NCI-H1105 treated with DMSO at 0.1 percent for 48 hours (cell line): ENCODE data around the gene LILRA1.
"Not testable (repeated sequence)": the region's sequence is repeated elsewhere in the genome, so short reads cannot be mapped to it uniquely, and the experiment has no call there.

Experiments used
- DNase-seq: peaks from one replicate; lab custom pipeline; 2025; lab: John Stamatoyannopoulos, UW

Gene LILRA1

GRCh38 chr19:54577334-54577733 lies 16.1 kb upstream of the LILRA1 start:
- no peak for DNase-seq

- DNase-seq = not testable (repeated sequence)
These were observed 15.2 kb upstream of the LILRA1 start for GRCh38 chr19:54578268-54578667.

GRCh38 chr19:54586397-54586796 lies 7.0 kb upstream of the LILRA1 start:
- no peak for DNase-seq

- DNase-seq = no peak
These were observed 6.4 kb upstream of the LILRA1 start for GRCh38 chr19:54587026-54587425.

- DNase-seq = not testable (repeated sequence)
These were observed 647 bp downstream of the LILRA1 start for GRCh38 chr19:54593931-54594626.

GRCh38 chr19:54594737-54595136 lies 1.3 kb downstream of the LILRA1 start:
- DNase-seq = no peak

- DNase-seq = not testable (repeated sequence)
These were observed 2.4 kb downstream of the LILRA1 start for GRCh38 chr19:54595680-54596436.

GRCh38 chr19:54600212-54600611 lies 6.8 kb downstream of the LILRA1 start:
- no peak for DNase-seq

- DNase-seq = no peak
These were observed 12.8 kb downstream of the LILRA1 start for GRCh38 chr19:54606230-54606629.

- DNase-seq = no peak
These were observed 13.7 kb downstream of the LILRA1 start for GRCh38 chr19:54606891-54607784.

GRCh38 chr19:54607785-54608150 lies 14.3 kb downstream of the LILRA1 start:
- DNase-seq = no peak

GRCh38 chr19:54608205-54608604 lies 14.8 kb downstream of the LILRA1 start:
- DNase-seq = no peak

GRCh38 chr19:54608792-54609191 lies 15.4 kb downstream of the LILRA1 start:
- no peak for DNase-seq

- DNase-seq = no peak
These were observed 15.9 kb downstream of the LILRA1 start for GRCh38 chr19:54609356-54609791.

- DNase-seq = no peak
These were observed 19.0 kb downstream of the LILRA1 start for GRCh38 chr19:54612428-54612827.

GRCh38 chr19:54614726-54615125 lies 21.3 kb downstream of the LILRA1 start:
- DNase-seq = no peak

- no peak for DNase-seq
These were observed 22.6 kb downstream of the LILRA1 start for GRCh38 chr19:54616057-54616456.

GRCh38 chr19:54616821-54617560 lies 23.6 kb downstream of the LILRA1 start:
- DNase-seq = no peak

- DNase-seq = no peak
These were observed 27.0 kb downstream of the LILRA1 start for GRCh38 chr19:54620464-54620863.

GRCh38 chr19:54622431-54622830 lies 29.0 kb downstream of the LILRA1 start:
- DNase-seq = no peak

GRCh38 chr19:54624234-54624633 lies 30.8 kb downstream of the LILRA1 start:
- not testable (repeated sequence) for DNase-seq
